G401 (cell line): Measurements from ENCODE around the gene PDILT. TPM values are rescaled to one million over a fixed set of nuclear protein-coding genes. Genes with fewer than 3 reads are reported as not detected.

Source experiments
- DNase-seq: peaks from one replicate; pipeline ENCODE4 v3.0.0-alpha.2; 2015; ENCODE audit warnings: low spot score
- in situ Hi-C: cut with HindIII; loops from 2 replicates; pipeline ENCODE4 v1.10.0; 2016; ENCODE audit warnings: low sequenced_read_pairs, mixed read lengths
- total RNA-seq: library from RNA; depleted of rRNA; stranded (reverse); fragments of >200 nt; shearing (Covaris generic); gene quantifications from 2 replicates; pipeline ENCODE4 v1.2.3, GENCODE V29; 2014

PDILT gene
- total RNA-seq, 1 experiment from 2014 or later, result not detected

DNA sequence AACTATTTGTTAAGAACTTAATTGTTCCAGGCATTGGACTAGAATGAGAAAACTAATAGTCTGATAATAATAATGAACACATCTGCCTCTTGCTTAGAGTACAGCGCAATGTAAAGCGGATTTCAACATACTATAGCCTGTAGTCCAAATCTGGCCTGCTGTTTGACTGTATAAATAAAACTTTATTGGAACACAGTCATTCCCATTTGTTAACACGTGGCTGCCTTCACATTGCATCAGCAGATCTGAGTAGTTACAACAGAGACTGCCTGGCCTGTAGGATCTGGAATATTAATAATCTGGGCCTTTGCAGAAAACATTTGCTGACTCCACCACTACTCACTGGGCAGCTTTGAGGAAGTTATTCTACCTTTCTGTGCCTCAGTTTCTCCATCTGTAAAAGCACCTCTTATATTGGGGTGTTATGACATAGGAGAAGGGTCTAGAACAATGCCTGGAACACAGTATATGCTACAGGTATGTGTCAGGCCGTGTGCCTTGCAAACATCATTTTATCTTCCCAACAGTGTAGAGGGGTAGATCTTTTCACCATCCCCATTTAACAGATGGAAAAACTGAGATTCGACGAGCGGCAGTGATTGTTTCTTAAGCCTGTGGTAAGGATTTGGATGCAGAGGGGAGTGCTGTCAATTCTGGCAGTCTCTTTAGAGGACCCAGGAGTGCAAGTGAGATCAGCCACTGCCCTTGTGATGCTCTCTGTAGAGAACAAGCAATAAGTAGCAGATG, 22.2 kb downstream of the PDILT start:
- no peak for DNase-seq
- in situ Hi-C loops, result no loop called here

DNA sequence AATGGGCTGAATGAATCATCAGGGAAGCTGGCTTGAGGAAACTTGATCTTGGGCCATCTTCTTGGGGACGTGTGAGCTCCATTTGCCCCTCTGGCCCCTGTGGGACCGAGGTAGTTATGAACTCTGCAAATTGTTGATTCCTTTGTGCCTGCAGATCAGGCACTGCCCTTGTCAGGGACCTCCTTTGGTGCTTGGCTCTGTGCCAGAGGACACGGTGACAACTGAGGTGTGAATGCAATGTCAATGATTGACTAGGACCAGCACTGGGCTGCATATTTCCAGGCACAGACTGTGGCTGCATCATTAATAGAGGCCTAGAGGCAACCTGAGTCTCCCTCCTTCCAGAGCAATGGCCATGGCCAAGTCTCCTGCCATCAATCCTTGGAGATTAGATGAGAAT, 23.8 kb downstream of the PDILT start:
- in situ Hi-C loops, result no loop called here
- DNase-seq, result no peak

DNA sequence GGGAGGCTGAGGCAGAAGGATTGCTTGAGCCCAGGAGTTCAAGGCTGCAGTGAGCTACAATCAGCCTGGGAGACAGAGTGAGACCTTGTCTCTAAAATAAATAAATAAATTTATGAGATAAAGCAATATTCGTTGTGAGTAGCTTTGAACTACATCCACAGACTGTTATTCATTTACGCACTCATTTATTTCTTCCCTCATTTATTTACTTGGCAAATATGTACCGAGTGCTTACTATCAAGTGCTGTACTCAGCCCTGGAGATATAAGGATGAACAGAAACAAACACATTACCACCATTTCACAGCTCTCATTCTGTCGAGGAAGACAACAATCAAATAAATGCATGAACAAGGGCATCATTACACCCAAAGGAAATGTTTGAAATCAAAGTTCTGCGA, 27.4 kb downstream of the PDILT start:
- DNase-seq, result no peak
- in situ Hi-C loops, result no loop called here

DNA sequence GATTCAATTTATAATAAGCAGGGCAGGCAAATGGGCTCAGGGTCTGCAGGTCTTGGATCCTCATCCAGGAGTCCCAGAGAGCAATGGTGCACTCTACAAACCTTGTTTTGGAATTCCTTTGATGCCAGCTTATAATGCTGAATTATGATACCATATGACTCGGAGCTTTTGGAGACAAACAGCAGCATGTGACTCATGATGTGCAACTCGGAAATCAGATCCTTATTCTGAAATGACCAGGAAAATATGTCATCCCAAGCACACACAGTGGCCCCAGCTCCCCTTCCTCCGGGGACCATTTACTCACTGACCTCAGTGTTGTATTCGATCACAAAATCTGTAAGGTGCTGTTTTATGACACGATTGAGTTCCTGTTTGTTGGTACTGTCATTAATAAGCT, 31.8 kb downstream of the PDILT start:
- in situ Hi-C loops, result no loop called here

DNA sequence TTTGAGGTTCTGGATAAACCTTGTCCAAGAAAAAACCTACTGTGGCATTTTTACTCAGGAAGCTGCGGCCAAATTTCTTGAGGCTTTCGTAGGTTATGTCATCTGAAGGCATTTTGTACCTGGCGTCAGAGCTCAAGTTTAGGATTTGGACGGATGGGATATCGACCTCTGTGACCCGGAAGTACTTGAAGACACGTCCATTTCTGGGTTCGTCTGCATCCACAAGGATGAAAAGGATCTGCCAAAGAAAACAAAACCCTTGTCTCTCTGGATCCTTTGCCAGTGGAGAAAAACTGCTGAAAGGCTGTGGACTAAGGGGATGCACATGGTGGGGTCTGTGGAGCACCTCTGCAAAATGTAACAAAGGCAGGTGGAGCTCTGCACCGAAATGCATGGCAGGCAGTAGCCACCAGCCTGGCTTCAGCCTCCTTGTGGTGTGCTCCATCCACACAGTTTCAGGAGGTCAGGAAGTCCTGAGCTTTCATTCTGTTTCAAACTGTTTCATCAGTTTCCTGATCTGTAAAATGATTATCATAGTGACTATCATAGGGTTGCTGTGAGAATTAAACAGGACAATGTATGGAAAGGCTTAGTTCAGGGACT, 35.0 kb downstream of the PDILT start:
- DNase-seq, result no peak
- in situ Hi-C loops, result no loop called here

More for the DNA sequence above, 31.8 kb downstream of the PDILT start:
- DNase-seq, result no peak

DNA sequence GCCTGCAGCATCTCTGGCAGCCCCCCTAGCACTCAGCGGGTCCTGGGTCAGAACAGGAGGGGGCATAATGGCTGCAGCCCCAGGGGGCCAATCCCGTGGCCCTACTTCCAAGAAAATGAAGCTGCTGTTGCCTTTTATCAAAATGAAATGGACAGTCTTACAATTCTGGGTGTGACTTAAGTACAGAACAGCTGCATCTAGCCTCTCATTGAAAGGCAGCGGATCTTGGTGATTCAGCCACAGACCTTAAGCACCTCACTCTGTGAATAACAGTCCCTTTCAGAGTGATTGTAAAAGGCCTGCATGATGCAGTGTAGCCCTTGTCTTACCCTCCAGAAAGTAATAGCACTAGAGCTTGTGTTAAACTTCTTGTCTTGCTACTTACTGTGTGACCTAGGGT, 40.5 kb downstream of the PDILT start:
- in situ Hi-C loops, result no loop called here

DNA sequence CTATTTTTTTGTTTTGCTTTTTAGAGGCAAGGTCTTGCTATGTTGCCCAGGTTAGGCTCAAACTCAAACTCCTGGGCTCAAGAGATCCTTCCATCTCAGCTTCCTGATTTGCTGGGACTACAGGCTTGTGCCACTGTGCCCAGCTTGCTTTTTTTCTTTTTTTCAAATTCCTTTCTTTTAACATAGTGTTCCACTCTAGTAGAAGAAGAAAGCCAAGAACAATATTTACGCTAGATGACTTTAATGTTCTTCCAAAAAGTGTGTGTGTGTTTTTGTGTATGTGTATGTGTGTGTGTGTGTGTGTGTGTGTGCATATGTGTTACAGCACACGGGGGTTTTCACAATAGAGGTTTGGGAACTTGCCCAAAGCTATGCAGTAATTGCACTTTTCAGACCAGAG, 41.3 kb downstream of the PDILT start:
- in situ Hi-C loops, result no loop called here

More for the DNA sequence above, 40.5 kb downstream of the PDILT start:
- DNase-seq, result no peak

DNA sequence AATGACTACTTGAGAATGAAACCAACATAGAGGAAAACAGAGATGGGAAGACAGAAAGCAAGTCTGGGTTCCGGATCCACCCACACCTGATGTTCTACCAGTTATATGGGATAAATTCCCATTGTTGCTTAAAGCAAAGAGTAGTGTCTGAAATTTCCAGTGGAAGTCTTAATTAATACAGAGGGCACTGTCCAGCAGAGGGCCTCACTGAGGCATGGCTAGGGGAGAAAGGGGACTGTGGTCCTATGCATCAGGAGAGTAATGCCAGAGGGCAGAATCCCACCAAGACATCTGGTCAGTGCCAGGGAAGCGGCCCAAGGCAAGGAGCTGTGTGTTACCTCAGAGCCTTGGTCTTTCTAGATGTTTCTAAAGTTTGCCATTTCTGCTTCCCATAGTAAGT, 44.5 kb downstream of the PDILT start:
- DNase-seq, result no peak
- in situ Hi-C loops, result no loop called here

More for the DNA sequence above, 41.3 kb downstream of the PDILT start:
- no peak for DNase-seq

DNA sequence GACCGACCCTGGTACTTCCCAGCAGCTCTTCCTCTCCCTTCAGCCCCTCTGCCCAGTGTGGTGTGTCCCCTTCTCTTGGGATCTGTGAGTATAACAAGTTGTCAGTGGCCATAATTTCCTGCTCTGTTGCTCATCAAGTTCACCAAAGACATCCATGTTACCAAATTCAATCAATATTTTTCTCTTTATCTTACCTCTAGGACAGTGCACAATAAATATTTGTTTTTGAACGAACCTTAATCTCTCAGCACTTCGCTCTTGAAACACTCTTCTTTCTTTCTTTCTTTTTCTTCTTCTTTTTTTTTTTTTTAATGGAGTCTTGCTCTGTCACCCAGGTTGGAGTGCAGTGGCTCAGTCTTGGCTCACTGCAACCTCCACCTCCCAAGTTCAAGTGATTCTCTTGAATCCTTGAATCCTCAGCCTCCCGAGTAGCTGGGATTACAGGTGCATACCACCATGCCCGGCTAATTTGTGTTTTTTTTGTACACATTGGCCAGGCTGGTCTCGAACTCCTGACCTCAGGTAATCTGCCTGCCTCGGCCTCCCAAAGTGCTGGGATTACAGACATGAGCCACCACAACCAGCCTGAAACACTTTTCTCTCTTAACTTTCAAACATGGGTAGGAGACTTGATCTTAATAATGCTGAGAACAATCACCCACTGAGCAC, 49.3 kb downstream of the PDILT start:
- no peak for DNase-seq
- in situ Hi-C loops, result no loop called here

DNA sequence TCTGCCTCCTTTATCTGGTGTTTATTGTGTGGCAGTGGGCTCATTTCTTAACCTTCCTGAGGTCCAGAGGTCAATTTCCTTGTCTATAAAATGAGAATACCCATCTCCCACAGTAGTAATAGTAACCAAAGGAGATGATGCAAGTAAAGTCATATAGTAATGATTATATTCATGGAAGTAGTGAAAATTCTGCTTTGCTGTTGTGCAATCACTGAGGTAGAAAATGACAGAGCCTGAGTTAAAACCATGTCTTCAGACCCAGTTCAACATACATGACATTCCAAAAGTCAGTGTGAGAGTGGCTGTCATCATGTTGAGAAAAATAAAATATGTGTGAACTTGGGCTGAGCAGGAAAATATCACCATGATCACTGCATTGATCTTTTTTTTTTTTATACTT, 51.2 kb downstream of the PDILT start:
- in situ Hi-C loops, result no loop called here
- no peak for DNase-seq

DNA sequence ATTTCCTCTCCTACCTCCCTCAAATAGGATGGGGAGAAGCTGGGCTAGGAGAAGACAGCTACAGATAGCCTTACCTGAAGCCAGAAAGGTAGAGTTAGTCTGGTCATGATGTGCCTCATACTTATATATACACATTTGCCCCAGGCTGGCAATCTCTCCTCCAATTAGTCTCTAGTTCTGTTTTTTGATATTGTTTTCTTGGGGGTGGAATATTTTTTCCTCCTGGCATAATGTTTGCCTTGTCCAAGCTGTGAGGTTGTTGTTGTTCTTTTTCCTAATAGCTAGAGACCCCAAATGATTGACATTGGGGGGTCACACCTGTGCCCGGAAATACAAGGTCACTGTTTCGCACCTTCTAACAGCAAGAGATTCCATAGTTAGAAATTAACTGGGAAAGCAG, 51.9 kb downstream of the PDILT start, which contains the start of gene UMOD:
TSS of gene UMOD (minus strand) at position 101 of the 400 bp plus-strand sequence. CDS start 1,978 bp downstream, outside the sequence.
- DNase-seq, result no peak
- in situ Hi-C loops, result no loop called here

DNA sequence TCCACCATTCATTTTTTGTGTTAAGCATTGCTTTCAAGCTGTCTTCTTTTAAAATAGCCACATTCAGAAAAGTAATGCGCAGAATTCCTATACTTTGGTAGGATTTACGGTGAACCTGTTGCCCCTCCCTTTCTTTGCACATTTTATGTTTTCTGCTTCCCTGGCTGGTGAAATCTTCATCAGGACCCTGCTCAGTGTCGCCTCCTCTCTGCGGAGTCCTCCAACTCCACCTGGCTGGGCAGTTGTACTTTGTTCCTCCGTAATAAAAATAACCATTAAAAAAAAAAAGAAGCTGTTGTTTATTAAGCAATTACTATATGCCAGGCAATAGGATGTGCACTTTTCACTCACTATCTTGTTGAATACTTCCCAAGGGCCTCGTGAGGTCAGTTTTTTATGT, 54.9 kb downstream of the PDILT start:
- DNase-seq, result no peak
- in situ Hi-C loops, result no loop called here

DNA sequence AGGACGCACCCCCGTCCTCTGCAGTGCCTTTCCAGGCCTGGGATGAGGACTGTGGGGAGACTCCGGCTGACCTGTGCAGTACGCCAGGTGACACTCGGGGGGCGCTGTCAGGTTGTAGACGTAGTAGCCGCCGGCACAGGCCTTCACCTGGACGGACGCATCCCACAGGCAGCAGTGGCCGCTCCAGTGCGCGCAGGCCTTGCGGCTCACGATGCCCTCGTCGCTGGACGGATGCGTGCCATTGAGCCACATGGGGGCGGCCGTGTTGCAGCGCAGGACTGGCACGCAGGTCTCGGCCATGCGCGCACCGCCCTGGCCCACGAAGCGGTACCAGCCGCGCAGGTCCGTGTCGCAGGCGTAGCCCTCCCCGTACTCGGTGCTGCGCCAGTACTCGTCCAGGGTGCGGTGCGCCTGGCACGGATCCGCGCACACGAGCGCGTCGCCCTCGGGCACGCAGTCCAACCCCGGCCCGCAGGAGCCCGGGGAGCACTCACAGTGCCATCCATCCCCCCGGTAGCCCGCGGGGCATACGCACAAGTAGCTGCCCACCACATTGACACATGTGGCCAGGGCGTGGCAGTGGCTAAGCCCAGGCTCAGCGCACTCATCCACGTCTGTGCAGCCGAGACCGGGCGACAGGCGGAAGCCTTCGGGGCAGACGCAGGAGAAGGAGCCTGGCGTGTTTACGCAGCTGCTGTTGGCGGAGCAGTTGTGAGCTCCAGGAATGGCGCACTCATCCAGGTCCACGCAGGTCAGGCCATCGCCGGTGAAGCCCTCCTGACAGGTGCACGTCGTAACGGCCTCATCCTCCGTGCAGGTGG, 56.0 kb downstream of the PDILT start:
- DNase-seq, result no peak
- in situ Hi-C loops, result no loop called here

DNA sequence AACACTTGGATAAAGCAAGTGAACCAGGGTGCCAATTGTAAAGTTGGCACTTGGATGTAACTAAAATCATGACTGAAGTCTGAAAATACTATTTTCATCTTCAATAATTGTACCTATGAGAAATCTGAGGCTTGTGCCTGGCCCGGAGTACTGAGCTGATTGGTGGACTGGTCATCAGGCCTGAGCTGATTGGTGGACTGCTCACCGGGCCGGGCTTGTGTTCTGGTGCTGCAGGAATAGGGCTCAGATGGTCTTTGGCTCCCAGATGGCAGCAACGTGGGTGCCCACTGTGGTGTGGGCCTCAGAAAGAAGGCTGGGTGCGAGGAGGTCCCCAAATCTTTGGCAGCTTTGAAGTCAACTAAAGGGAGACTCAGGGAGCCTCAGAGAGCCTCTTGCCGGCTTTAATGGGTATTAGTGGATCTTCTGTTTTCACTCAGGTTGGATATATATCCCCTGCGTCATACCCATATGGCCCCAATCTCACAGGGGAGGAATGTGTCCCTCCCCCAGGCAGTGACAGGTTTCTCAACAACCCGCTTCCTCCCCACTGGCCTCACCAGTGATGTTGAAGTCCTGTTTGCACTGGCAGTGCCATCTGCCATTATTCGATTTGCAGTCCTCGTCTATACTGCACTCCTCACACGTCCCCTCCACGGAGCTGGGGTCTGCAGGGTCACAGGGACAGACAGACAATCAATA, 56.7 kb downstream of the PDILT start:
- DNase-seq, result no peak
- in situ Hi-C loops, result no loop called here

DNA sequence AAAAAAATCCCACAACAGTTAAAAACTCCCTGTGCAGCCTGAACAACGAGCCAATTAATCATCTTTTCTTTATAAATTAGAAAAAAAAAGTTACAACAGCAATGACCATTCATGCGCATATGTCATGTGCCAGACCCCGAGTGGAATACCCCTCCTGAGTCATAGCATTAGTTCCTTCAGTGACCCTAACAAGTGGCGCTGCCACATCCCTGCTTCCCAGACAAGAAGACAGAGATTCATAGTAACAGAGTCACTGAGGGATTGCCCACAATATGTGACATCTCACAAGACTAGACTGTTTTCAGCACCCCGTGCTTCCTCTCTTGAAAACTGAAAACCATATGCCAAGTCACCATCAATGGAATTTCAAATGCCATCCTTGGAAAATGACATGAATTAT, 59.9 kb downstream of the PDILT start:
- in situ Hi-C loops, result no loop called here
- DNase-seq, result no peak

DNA sequence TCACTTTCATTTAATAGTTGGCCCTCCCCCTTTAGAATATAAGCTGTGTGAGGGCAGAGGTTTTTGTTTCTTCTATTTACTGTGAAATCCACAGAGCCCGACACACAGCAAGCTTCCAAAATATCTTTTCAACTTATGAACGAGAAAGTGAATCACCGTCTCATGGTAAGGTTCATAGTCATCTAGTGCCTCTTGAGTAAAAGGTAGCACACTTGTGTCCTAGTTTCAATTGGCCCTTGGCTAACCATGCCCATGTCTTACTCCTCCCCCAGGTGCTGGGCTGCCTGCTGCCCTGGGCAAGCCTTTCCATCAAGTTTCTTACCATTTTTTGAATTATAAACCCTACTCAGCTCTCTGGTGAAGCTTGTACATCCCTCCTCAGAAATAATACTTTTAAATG, 64.8 kb downstream of the PDILT start:
- DNase-seq, result no peak
- in situ Hi-C loops, result no loop called here

DNA sequence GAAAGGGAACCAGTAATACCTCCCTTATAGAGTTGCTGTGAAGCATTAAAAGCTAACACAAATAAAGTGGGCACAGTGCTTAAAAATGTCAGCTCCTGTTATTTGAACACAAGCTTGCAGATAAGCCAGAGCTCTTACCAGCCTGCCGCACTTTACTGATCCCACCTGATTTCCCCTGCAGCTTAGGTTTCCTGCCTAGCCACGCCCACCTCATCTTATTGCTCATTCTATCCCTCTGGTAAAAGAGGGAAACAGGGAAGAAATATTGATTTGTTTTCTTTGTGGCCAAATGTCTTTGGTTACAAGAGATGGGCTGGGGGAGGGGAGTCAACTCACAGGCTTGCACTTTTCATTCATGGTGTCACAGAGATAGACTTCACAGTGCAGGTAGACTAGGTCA, 67.6 kb downstream of the PDILT start:
- no peak for DNase-seq
- in situ Hi-C loops, result no loop called here

DNA sequence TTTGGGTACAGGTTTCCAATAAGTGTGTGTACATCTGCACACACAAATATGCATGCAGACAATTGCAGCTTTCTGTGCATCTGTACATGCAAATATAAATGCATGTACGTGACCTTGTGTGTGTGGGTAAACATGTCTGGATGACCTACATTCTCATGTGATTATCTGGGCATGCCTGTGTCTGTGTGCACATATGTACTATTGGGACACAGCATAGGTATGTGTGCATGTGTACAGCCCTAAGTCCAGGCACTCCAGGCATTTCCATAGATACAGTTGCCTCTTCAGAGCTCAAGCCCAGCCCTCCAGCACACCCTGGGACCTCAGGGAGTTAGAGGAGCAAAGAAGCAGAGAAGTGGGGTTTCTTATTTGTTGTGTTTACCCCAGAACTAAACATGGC, 70.1 kb downstream of the PDILT start:
- DNase-seq, result no peak
- in situ Hi-C loops, result no loop called here

DNA sequence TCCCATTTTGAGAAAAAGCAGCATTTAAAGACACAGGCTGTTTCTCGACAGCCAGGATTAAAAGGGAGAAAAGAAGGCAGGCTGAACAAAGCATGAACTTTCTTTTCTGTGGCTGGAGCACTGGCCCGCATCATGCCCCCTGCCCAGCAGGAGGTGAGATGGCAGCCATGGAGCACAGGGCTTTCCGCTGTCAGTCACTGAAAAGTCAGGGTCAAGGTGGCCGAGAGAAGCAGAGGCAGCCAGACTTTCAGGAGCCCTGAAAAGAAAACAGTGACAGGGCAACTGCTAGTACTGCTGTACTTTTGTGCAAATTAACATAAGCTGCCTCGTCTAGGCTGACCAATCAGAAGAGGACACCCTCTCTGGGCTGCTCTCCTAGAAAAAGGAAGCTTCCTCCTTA, 71.4 kb downstream of the PDILT start:
- in situ Hi-C loops, result no loop called here
- DNase-seq, result no peak
